ENCODE data around the gene RANBP17. TPM values are rescaled to one million over a fixed set of nuclear protein-coding genes. Genes with fewer than 3 reads are reported as not detected.
"Not testable (repeated sequence)": the region's sequence is repeated elsewhere in the genome, so short reads cannot be mapped to it uniquely, and the experiment has no call there.

Gene RANBP17
- total RNA-seq, 1 donor from 2014 or later = 15.7 TPM

DNA sequence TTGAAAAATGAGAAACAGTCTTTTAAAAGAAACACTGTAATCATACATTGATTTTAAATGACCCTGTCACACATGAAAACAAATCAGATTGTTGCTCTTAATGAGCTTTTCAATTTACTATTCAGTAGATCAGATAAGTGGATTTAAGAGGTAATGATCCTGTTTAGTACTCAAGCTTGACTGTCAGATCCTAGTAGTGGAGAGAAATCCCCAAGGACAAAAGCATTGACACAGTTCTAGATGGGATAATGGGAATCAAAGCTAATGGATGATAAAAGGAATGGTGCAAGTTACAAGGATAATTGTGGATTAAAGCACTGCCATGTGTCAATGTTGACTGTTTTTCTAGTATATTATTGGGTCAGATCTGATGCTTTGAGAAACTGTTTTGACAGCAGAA lies 304.9 kb downstream of the RANBP17 start:
- DNase-seq (ENCODE audit: extremely low spot score, unreplicated experiment) = no peak
- no peaks in the 10 kb centered on the region for H3K36me3 Mint-ChIP-seq (ENCODE audit: unreplicated experiment)
- no peaks in the 10 kb centered on the region for H3K9me3 Mint-ChIP-seq (ENCODE audit: unreplicated experiment)
- H3K4me3 Mint-ChIP-seq (ENCODE audit: unreplicated experiment) = no peak overlapping the region
- H3K27me3 Mint-ChIP-seq (ENCODE audit: unreplicated experiment) = no peaks in the 10 kb centered on the region
- H3K4me1 Mint-ChIP-seq (ENCODE audit: unreplicated experiment) = no peaks in the 10 kb centered on the region
- TF ChIP-seq, protein P1, sequence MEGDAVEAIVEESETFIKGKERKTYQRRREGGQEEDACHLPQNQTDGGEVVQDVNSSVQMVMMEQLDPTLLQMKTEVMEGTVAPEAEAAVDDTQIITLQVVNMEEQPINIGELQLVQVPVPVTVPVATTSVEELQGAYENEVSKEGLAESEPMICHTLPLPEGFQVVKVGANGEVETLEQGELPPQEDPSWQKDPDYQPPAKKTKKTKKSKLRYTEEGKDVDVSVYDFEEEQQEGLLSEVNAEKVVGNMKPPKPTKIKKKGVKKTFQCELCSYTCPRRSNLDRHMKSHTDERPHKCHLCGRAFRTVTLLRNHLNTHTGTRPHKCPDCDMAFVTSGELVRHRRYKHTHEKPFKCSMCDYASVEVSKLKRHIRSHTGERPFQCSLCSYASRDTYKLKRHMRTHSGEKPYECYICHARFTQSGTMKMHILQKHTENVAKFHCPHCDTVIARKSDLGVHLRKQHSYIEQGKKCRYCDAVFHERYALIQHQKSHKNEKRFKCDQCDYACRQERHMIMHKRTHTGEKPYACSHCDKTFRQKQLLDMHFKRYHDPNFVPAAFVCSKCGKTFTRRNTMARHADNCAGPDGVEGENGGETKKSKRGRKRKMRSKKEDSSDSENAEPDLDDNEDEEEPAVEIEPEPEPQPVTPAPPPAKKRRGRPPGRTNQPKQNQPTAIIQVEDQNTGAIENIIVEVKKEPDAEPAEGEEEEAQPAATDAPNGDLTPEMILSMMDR (IDR thresholded peaks at IDR 0.05) = no peak
- no peak overlapping the region for H3K27ac Mint-ChIP-seq (ENCODE audit: unreplicated experiment)

GRCh38 chr5:171168171-171168570 lies 306.4 kb downstream of the RANBP17 start:
- no peaks in the 10 kb centered on the region for H3K4me1 Mint-ChIP-seq (ENCODE audit: unreplicated experiment)
- TF ChIP-seq, protein P1 (IDR thresholded peaks at IDR 0.05) = no peak
- H3K4me3 Mint-ChIP-seq (ENCODE audit: unreplicated experiment) = no peak overlapping the region
- H3K36me3 Mint-ChIP-seq (ENCODE audit: unreplicated experiment) = no peaks in the 10 kb centered on the region
- no peak overlapping the region for H3K27ac Mint-ChIP-seq (ENCODE audit: unreplicated experiment)
- no peak for DNase-seq (ENCODE audit: extremely low spot score, unreplicated experiment)
- H3K9me3 Mint-ChIP-seq (ENCODE audit: unreplicated experiment) = no peaks in the 10 kb centered on the region
- H3K27me3 Mint-ChIP-seq (ENCODE audit: unreplicated experiment) = no peaks in the 10 kb centered on the region

GRCh38 chr5:171174960-171175359 lies 313.1 kb downstream of the RANBP17 start:
- H3K9me3 Mint-ChIP-seq (ENCODE audit: unreplicated experiment); H3K27me3 Mint-ChIP-seq (ENCODE audit: unreplicated experiment); H3K36me3 Mint-ChIP-seq (ENCODE audit: unreplicated experiment); H3K4me1 Mint-ChIP-seq (ENCODE audit: unreplicated experiment); DNase-seq (ENCODE audit: extremely low spot score, unreplicated experiment); H3K4me3 Mint-ChIP-seq (ENCODE audit: unreplicated experiment); H3K27ac Mint-ChIP-seq (ENCODE audit: unreplicated experiment): not testable (repeated sequence)

DNA sequence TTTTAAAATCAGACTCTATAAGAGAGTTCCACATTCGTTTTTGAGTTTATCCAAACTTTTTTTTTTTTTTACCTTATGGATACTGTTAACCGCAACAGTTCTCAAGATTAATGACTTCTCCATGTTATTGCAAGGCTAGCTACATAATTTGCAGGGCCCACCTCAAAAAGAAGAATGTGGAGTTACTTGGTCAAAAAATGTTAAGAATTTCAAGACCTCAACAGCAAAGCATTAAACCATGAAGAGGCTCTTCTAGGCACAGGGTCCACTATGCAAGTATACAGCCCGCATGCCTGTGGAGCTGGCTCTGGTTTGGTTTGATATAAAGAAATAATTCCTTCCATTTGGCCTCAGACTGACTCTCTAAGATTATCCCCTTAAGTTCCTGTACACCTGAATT lies 313.9 kb downstream of the RANBP17 start:
- H3K27me3 Mint-ChIP-seq (ENCODE audit: unreplicated experiment) = no peaks in the 10 kb centered on the region
- H3K27ac Mint-ChIP-seq (ENCODE audit: unreplicated experiment) = no peak overlapping the region
- H3K4me1 Mint-ChIP-seq (ENCODE audit: unreplicated experiment) = no peaks in the 10 kb centered on the region
- DNase-seq (ENCODE audit: extremely low spot score, unreplicated experiment) = no peak
- peaks cover 4% of the 10 kb centered on the region for H3K9me3 Mint-ChIP-seq (ENCODE audit: unreplicated experiment)
- peaks cover 9% of the 10 kb centered on the region for H3K36me3 Mint-ChIP-seq (ENCODE audit: unreplicated experiment)
- TF ChIP-seq, protein P1 (IDR thresholded peaks at IDR 0.05) = no peak
- H3K4me3 Mint-ChIP-seq (ENCODE audit: unreplicated experiment) = no peak overlapping the region

DNA sequence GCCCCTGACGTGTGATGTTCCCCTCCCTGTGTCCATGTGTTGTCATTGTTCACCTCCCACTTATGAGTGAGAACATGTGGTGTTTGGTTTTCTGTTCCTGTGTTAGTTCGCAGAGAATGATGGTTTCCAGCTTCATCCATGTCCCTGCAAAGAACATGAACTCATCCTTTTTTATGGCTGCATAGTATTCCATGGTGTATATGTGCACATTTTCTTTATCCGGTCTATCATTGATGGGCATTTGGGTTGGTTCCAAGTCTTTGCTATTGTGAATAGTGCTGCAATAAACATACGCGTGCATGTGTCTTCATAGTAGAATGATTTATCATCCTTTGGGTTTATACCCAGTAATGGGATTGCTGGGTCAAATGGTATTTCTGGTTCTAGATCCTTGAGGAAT lies 316.4 kb downstream of the RANBP17 start:
- H3K4me3 Mint-ChIP-seq (ENCODE audit: unreplicated experiment); DNase-seq (ENCODE audit: extremely low spot score, unreplicated experiment); H3K36me3 Mint-ChIP-seq (ENCODE audit: unreplicated experiment); H3K27ac Mint-ChIP-seq (ENCODE audit: unreplicated experiment); H3K9me3 Mint-ChIP-seq (ENCODE audit: unreplicated experiment); H3K4me1 Mint-ChIP-seq (ENCODE audit: unreplicated experiment); H3K27me3 Mint-ChIP-seq (ENCODE audit: unreplicated experiment): not testable (repeated sequence)

DNA sequence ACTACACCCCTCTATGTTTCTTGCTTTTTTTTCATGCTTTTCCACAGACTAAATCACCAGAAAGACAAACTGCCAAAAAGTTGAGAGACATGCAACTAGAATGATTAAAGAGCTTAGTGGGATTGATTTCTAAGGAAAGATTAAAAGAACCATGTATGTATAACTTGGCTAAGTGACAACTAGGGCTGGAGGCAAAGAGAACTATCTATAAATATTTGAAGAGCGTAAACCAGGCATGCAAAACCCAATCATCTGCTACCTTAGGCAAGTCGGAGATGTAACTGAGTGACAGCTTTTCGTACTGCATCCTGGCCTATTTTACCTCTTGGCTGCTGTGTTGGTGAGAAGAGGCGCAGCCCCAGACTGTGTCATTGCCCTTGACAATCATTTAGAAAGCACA lies 326.2 kb downstream of the RANBP17 start:
- Mint-ChIP-seq H3K27me3 (ENCODE audit: unreplicated experiment) (no peaks in the 10 kb centered on the region), H3K27ac (ENCODE audit: unreplicated experiment) (no peak overlapping the region), H3K36me3 (ENCODE audit: unreplicated experiment) (peaks cover 22% of the 10 kb centered on the region), H3K4me3 (ENCODE audit: unreplicated experiment) (no peak overlapping the region), H3K4me1 (ENCODE audit: unreplicated experiment) (no peaks in the 10 kb centered on the region), H3K9me3 (ENCODE audit: unreplicated experiment) (peaks cover 6% of the 10 kb centered on the region)
- DNase-seq (ENCODE audit: extremely low spot score, unreplicated experiment) = no peak
- TF ChIP-seq, protein P1 (IDR thresholded peaks at IDR 0.05) = no peak

All from osteocyte (in vitro differentiated cells).